Right ventricle myocardium superior (tissue), 1 donor: ENCODE measurements around the gene PLA2G4C. TPM values are rescaled to one million over a fixed set of nuclear protein-coding genes. Genes with fewer than 3 reads are reported as not detected.

Experiments
- ATAC-seq: fragments of 200-7000 bp; cut with Tn5 transposase; one replicate; pipeline ENCODE4 v1.9.1; 2020; ENCODE audit warnings: mild to moderate bottlenecking; ENCODE audit not compliant: poor library complexity
- DNase-seq: peaks from one replicate; pipeline ENCODE4 v3.0.0-alpha.2; 2020
- intact Hi-C: fragments of 100-400 bp; cut with DNase I; formaldehyde crosslinking; loops from one replicate; pipeline ENCODE4 v1.11.2; 2022
- long read RNA-seq: library from polyadenylated mRNA; unstranded; transcript quantifications from one replicate; pipeline ENCODE4 v2.0.0, GENCODE V29; 2021
- total RNA-seq: library from RNA; stranded (reverse); fragmentation: NEBNext Ultra II Directional; extraction: Animal tissue kit (Norgen Biotek cat#: 25700); gene quantifications from one replicate; pipeline ENCODE4 v1.2.1, GENCODE V29; 2021
- donor health status: DM: no; HTN: yes; CAD: no; lungs with severe emphysema.

Gene PLA2G4C
- 38.6 TPM for total RNA-seq
- long read RNA-seq, transcript PLA2G4C-201 (17 exons, 2,496 nt) = minor isoform, 9 of 73 reads
- long read RNA-seq, transcript PLA2G4C-222 (17 exons, 1,984 nt) = major isoform, 35 of 73 reads
- long read RNA-seq, partial matches to known transcripts = 10 of 73 reads
- long read RNA-seq, other reads (novel, unspliced or antisense) = 19 of 73 reads

- intact Hi-C loops = no loop called here
- ATAC-seq (peak; percentile 96), DNase-seq (peak; percentile 95)
These were observed at the start of gene PLA2G4C for GRCh38 chr19:48110350-48110966. PLA2G4C (minus strand) TSS chr19:48110817; CDS start chr19:48106529, 4,288 bp downstream.

GRCh38 chr19:48158210-48158790 is 47.7 kb upstream of the PLA2G4C start:
- intact Hi-C loops = no loop called here
- DNase-seq = no peak
- ATAC-seq = peak; percentile 80

- ATAC-seq (no peak), DNase-seq (no peak)
- intact Hi-C loops = no loop called here
These were observed 43.4 kb upstream of the PLA2G4C start for GRCh38 chr19:48154003-48154402.

GRCh38 chr19:48152551-48152950 is 41.9 kb upstream of the PLA2G4C start:
- intact Hi-C loops = loop anchor here (2.0 kb wide), 1 partner anchor 46 kb away; no protein-coding TSS in a partner anchor
- ATAC-seq = peak; percentile 56
- DNase-seq = peak; percentile 63

- intact Hi-C loops = no loop called here
- no peak for ATAC-seq
These were observed 38.8 kb upstream of the PLA2G4C start for GRCh38 chr19:48149430-48149829.

GRCh38 chr19:48148576-48148975 is 38.0 kb upstream of the PLA2G4C start:
- ATAC-seq = no peak
- intact Hi-C loops = no loop called here
- no peak for DNase-seq

More at GRCh38 chr19:48149430-48149829, 38.8 kb upstream of the PLA2G4C start:
- no peak for DNase-seq

GRCh38 chr19:48147597-48148175 is 37.1 kb upstream of the PLA2G4C start:
- ATAC-seq = no peak
- no peak for DNase-seq
- intact Hi-C loops = no loop called here

- no peak for ATAC-seq
- no peak for DNase-seq
- intact Hi-C loops = no loop called here
These were observed 28.4 kb upstream of the PLA2G4C start for GRCh38 chr19:48139053-48139452.

- ATAC-seq (no peak), DNase-seq (no peak)
- intact Hi-C loops = no loop called here
These were observed 26.8 kb upstream of the PLA2G4C start for GRCh38 chr19:48137411-48137810.

GRCh38 chr19:48136547-48136946 is 25.9 kb upstream of the PLA2G4C start:
- intact Hi-C loops = no loop called here
- no peak for ATAC-seq
- DNase-seq = no peak

GRCh38 chr19:48135411-48135810 is 24.8 kb upstream of the PLA2G4C start:
- intact Hi-C loops = no loop called here
- ATAC-seq (no peak), DNase-seq (no peak)

GRCh38 chr19:48133094-48133493 is 22.5 kb upstream of the PLA2G4C start:
- no peak for ATAC-seq
- intact Hi-C loops = no loop called here

GRCh38 chr19:48127561-48127960 is 16.9 kb upstream of the PLA2G4C start:
- no peak for DNase-seq
- intact Hi-C loops = no loop called here

More at GRCh38 chr19:48133094-48133493, 22.5 kb upstream of the PLA2G4C start:
- no peak for DNase-seq

GRCh38 chr19:48123907-48124651 is 13.5 kb upstream of the PLA2G4C start:
- ATAC-seq (no peak), DNase-seq (no peak)
- intact Hi-C loops = no loop called here

More at GRCh38 chr19:48127561-48127960, 16.9 kb upstream of the PLA2G4C start:
- ATAC-seq = no peak

GRCh38 chr19:48122421-48122820 is 11.8 kb upstream of the PLA2G4C start:
- ATAC-seq = no peak
- intact Hi-C loops = no loop called here
- DNase-seq = no peak

GRCh38 chr19:48121909-48122371 is 11.3 kb upstream of the PLA2G4C start:
- intact Hi-C loops = no loop called here
- ATAC-seq = no peak
- no peak for DNase-seq

- DNase-seq = no peak
- intact Hi-C loops = no loop called here
- no peak for ATAC-seq
These were observed 10.4 kb upstream of the PLA2G4C start for GRCh38 chr19:48121066-48121465.

GRCh38 chr19:48120505-48120904 is 9.9 kb upstream of the PLA2G4C start:
- no peak for ATAC-seq
- no peak for DNase-seq
- intact Hi-C loops = no loop called here

GRCh38 chr19:48118131-48118517 is 7.5 kb upstream of the PLA2G4C start:
- ATAC-seq = no peak
- no peak for DNase-seq
- intact Hi-C loops = no loop called here
